GM18907 (cell line): ENCODE results near the gene ZNF286A.
"Not testable (repeated sequence)": the region's sequence is repeated elsewhere in the genome, so short reads cannot be mapped to it uniquely, and the experiment has no call there.

Experiments used
- ATAC-seq: cut with Tn5 transposase; IDR thresholded peaks from one replicate; pipeline ENCODE4 v1.9.1; 2021; ENCODE audit warnings: mild to moderate bottlenecking, moderate library complexity; ENCODE audit not compliant: unreplicated experiment

Gene ZNF286A

GRCh38 chr17:15768865-15769533 lies 69.4 kb downstream of the ZNF286A start:
- ATAC-seq: not testable (repeated sequence)
